SK-N-SH treated with all-trans-retinoic acid at 6 μM for 48 hours (cell line): Measurements from ENCODE around the gene ALDH18A1.

Experiments
- ATAC-seq: fragments of 200-7000 bp; cut with Tn5 transposase; 3 replicates; pipeline ENCODE4 v1.9.1; 2020; ENCODE audit warnings: mild to moderate bottlenecking, moderate library complexity
- ARNTL ChIP-seq: fragments of 450-650 bp; formaldehyde crosslinking; IDR thresholded peaks from 2 replicates; pipeline ENCODE4 v1.5.0; 2020; ENCODE audit warnings: low read depth, mild to moderate bottlenecking, moderate library complexity, borderline replicate concordance
- BACH2 ChIP-seq: fragments of 250-450 bp; sonication (Bioruptor Pico); IDR thresholded peaks from 2 replicates; pipeline ENCODE4 v1.9.0; 2021; ENCODE audit warnings: mild to moderate bottlenecking, borderline replicate concordance
- ESRRG ChIP-seq: fragments of 250-450 bp; sonication (Bioruptor Pico); IDR thresholded peaks from 2 replicates; pipeline ENCODE4 v1.6.1; 2021; ENCODE audit warnings: mild to moderate bottlenecking
- GLIS3 ChIP-seq: fragments of 250-450 bp; sonication (Bioruptor Pico); IDR thresholded peaks from 2 replicates; pipeline ENCODE4 v1.5.0; 2020; ENCODE audit warnings: mild to moderate bottlenecking, moderate library complexity
- OSR1 ChIP-seq: fragments of 250-450 bp; sonication (Bioruptor Pico); IDR thresholded peaks from 2 replicates; pipeline ENCODE4 v1.8.0; 2022; ENCODE audit warnings: moderate library complexity, mild to moderate bottlenecking, inconsistent platforms
- PPARA ChIP-seq: fragments of 250-450 bp; sonication (Bioruptor Pico); IDR thresholded peaks from 2 replicates; pipeline ENCODE4 v1.5.0; 2020; ENCODE audit warnings: mild to moderate bottlenecking, borderline replicate concordance
- RARB ChIP-seq: fragments of 250-450 bp; sonication (Bioruptor Pico); IDR thresholded peaks from 2 replicates; pipeline ENCODE4 v1.8.0; 2021; ENCODE audit warnings: mild to moderate bottlenecking, moderate library complexity
- SNAI2 ChIP-seq: fragments of 250-450 bp; sonication (Bioruptor Pico); IDR thresholded peaks from 2 replicates; pipeline ENCODE4 v1.5.0; 2020; ENCODE audit warnings: mild to moderate bottlenecking, moderate library complexity
- TCF4 ChIP-seq: fragments of 250-450 bp; sonication (Bioruptor Pico); IDR thresholded peaks from 2 replicates; pipeline ENCODE4 v1.8.0; 2021; ENCODE audit warnings: mild to moderate bottlenecking, moderate library complexity, borderline replicate concordance
- TOX ChIP-seq: fragments of 250-450 bp; sonication (Bioruptor Pico); IDR thresholded peaks from 2 replicates; pipeline ENCODE4 v1.8.0; 2021; ENCODE audit warnings: mild to moderate bottlenecking, moderate library complexity, borderline replicate concordance
- ZC3H10 ChIP-seq: fragments of 250-450 bp; sonication (Bioruptor Pico); IDR thresholded peaks from 2 replicates; pipeline ENCODE4 v1.5.1; 2021; ENCODE audit warnings: mild to moderate bottlenecking, moderate library complexity
- ZFP3 ChIP-seq: fragments of 250-450 bp; sonication (Bioruptor Pico); IDR thresholded peaks from 2 replicates; pipeline ENCODE4 v1.5.0; 2020; ENCODE audit warnings: mild to moderate bottlenecking, moderate library complexity
- ZFP30 ChIP-seq: fragments of 450-650 bp; formaldehyde crosslinking; IDR thresholded peaks from 2 replicates; pipeline ENCODE4 v1.5.0; 2022; ENCODE audit warnings: mild to moderate bottlenecking, moderate library complexity
- ZNF565 ChIP-seq: fragments of 450-650 bp; formaldehyde crosslinking; conservative IDR thresholded peaks from 2 replicates; pipeline ENCODE4 v1.5.0; 2020; ENCODE audit warnings: low read depth, mild to moderate bottlenecking, moderate library complexity
- ZNF70 ChIP-seq: fragments of 450-650 bp; formaldehyde crosslinking; IDR thresholded peaks from 2 replicates; pipeline ENCODE4 v1.5.0; 2020; ENCODE audit warnings: mild to moderate bottlenecking, moderate library complexity
- TF ChIP-seq, protein P1 (sequence below): fragments of 250-450 bp; sonication (Bioruptor Pico); IDR thresholded peaks from 2 replicates; pipeline ENCODE4 v1.5.1; 2020; ENCODE audit warnings: low read depth, mild to moderate bottlenecking, moderate library complexity
- TF ChIP-seq, protein P2 (sequence below): fragments of 250-450 bp; sonication (Bioruptor Pico); IDR thresholded peaks from 2 replicates; pipeline ENCODE4 v1.5.1; 2021; ENCODE audit warnings: mild to moderate bottlenecking, moderate library complexity
- TF ChIP-seq, protein P3 (sequence below): fragments of 250-450 bp; sonication (Bioruptor Pico); IDR thresholded peaks from 2 replicates; pipeline ENCODE4 v1.8.0; 2020; ENCODE audit warnings: mild to moderate bottlenecking, moderate library complexity, borderline replicate concordance
- TF ChIP-seq, protein P4 (sequence below): fragments of 250-450 bp; sonication (Bioruptor Pico); IDR thresholded peaks from 2 replicates; pipeline ENCODE4 v1.8.0; 2021; ENCODE audit warnings: low read depth, mild to moderate bottlenecking, moderate library complexity, borderline replicate concordance
- TF ChIP-seq, protein P5 (sequence below): fragments of 250-450 bp; sonication (Bioruptor Pico); IDR thresholded peaks from 2 replicates; pipeline ENCODE4 v1.5.0; 2020; ENCODE audit warnings: mild to moderate bottlenecking, moderate library complexity

The ALDH18A1 gene

DNA sequence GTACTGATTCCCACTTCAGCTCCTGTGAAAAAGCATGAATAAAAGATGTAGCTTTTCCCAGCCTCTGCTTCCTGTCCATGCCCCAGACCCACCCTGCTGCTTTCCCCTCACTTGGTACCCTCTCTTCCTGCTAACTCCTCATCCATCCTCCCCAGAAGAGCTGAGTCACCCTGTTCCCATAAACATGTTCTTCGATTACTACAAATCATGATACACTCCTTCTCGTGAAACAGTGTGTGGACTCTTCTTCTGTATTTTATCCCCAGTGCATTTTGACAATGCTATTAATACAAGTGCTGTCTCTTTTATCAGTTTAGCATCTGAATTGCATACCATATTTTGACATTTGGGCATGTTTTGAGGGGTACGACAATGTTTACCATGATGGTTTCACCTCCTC lies 49.6 kb downstream of the ALDH18A1 start:
- TF ChIP-seq, protein P1, sequence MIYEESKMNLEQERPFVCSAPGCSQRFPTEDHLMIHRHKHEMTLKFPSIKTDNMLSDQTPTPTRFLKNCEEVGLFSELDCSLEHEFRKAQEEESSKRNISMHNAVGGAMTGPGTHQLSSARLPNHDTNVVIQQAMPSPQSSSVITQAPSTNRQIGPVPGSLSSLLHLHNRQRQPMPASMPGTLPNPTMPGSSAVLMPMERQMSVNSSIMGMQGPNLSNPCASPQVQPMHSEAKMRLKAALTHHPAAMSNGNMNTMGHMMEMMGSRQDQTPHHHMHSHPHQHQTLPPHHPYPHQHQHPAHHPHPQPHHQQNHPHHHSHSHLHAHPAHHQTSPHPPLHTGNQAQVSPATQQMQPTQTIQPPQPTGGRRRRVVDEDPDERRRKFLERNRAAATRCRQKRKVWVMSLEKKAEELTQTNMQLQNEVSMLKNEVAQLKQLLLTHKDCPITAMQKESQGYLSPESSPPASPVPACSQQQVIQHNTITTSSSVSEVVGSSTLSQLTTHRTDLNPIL (CRISPR knock-in tag): no peak
- TF ChIP-seq TCF4 (CRISPR knock-in tag): no peak
- TF ChIP-seq, protein P2, sequence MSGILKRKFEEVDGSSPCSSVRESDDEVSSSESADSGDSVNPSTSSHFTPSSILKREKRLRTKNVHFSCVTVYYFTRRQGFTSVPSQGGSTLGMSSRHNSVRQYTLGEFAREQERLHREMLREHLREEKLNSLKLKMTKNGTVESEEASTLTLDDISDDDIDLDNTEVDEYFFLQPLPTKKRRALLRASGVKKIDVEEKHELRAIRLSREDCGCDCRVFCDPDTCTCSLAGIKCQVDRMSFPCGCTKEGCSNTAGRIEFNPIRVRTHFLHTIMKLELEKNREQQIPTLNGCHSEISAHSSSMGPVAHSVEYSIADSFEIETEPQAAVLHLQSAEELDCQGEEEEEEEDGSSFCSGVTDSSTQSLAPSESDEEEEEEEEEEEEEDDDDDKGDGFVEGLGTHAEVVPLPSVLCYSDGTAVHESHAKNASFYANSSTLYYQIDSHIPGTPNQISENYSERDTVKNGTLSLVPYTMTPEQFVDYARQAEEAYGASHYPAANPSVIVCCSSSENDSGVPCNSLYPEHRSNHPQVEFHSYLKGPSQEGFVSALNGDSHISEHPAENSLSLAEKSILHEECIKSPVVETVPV (CRISPR knock-in tag): no peak
- TF ChIP-seq, protein P3, sequence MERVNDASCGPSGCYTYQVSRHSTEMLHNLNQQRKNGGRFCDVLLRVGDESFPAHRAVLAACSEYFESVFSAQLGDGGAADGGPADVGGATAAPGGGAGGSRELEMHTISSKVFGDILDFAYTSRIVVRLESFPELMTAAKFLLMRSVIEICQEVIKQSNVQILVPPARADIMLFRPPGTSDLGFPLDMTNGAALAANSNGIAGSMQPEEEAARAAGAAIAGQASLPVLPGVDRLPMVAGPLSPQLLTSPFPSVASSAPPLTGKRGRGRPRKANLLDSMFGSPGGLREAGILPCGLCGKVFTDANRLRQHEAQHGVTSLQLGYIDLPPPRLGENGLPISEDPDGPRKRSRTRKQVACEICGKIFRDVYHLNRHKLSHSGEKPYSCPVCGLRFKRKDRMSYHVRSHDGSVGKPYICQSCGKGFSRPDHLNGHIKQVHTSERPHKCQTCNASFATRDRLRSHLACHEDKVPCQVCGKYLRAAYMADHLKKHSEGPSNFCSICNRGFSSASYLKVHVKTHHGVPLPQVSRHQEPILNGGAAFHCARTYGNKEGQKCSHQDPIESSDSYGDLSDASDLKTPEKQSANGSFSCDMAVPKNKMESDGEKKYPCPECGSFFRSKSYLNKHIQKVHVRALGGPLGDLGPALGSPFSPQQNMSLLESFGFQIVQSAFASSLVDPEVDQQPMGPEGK (CRISPR knock-in tag): no peak
- no peak for TF ChIP-seq OSR1 (CRISPR knock-in tag)
- no peak for TF ChIP-seq ZFP30 (CRISPR knock-in tag)
- no peak for TF ChIP-seq BACH2 (CRISPR knock-in tag)
- TF ChIP-seq ZNF70: no peak
- no peak for TF ChIP-seq PPARA (CRISPR knock-in tag)
- ATAC-seq: no peak

DNA sequence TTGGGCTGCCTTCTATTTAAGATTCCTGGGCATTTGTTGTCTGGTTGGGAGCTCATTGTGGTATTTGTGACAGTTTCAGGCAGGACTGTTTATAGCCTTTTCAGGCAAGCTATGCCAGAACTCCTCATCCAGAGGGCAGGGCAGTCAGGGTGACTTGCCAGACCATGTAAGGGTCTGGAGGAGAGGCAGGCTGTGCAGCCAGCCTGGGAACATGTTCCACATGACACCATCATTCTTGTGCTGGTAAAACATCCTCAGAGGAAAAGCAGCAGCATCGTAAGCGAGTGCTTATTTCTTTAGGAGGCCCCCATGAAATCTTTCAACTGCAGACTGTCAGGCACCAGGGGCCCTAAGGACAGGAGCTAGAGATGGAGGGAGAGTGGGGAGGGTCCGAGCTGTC lies 51.3 kb downstream of the ALDH18A1 start:
- ATAC-seq: no peak
- TF ChIP-seq ESRRG (CRISPR knock-in tag) (no peak), ZFP30 (CRISPR knock-in tag) (no peak), GLIS3 (no peak), RARB (CRISPR knock-in tag) (no peak)
- TF ChIP-seq, protein P1 (CRISPR knock-in tag): no peak

DNA sequence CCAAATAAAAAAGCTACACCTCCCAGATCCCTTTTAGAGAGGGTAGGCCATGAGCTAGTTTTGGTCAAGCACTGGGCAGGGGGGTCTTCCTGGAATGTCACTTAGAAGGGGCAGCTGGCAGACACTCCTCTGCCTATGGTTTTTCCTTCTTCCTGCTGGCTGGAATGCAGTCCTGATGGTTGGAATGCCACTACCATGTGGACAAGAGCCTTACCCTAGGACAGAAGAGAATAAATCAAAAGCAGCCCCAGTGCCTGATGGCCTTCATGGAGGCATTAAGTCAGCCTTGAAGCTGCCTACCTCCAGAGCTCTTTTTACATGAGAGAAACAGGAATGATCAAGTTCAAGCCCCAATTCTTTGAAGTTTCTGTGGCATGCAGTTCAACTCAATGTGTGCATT lies 51.9 kb downstream of the ALDH18A1 start:
- ATAC-seq: peak; percentile 14; the same call in 1 of the 3 replicates
- TF ChIP-seq ZFP30 (CRISPR knock-in tag) (no peak), ZC3H10 (no peak), ZFP3 (CRISPR knock-in tag) (no peak), TOX (no peak), SNAI2 (no peak), OSR1 (CRISPR knock-in tag) (no peak), PPARA (CRISPR knock-in tag) (no peak), ZNF70 (no peak), BACH2 (CRISPR knock-in tag) (no peak), ESRRG (CRISPR knock-in tag) (no peak), ZNF565 (CRISPR knock-in tag) (no peak), RARB (CRISPR knock-in tag) (no peak), ARNTL (CRISPR knock-in tag) (no peak)
- TF ChIP-seq, protein P1 (CRISPR knock-in tag): no peak
- TF ChIP-seq, protein P4, sequence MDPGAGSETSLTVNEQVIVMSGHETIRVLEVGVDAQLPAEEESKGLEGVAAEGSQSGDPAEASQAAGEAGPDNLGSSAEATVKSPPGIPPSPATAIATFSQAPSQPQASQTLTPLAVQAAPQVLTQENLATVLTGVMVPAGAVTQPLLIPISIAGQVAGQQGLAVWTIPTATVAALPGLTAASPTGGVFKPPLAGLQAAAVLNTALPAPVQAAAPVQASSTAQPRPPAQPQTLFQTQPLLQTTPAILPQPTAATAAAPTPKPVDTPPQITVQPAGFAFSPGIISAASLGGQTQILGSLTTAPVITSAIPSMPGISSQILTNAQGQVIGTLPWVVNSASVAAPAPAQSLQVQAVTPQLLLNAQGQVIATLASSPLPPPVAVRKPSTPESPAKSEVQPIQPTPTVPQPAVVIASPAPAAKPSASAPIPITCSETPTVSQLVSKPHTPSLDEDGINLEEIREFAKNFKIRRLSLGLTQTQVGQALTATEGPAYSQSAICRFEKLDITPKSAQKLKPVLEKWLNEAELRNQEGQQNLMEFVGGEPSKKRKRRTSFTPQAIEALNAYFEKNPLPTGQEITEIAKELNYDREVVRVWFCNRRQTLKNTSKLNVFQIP (CRISPR knock-in tag): no peak
- TF ChIP-seq, protein P3 (CRISPR knock-in tag): no peak
- TF ChIP-seq, protein P5, sequence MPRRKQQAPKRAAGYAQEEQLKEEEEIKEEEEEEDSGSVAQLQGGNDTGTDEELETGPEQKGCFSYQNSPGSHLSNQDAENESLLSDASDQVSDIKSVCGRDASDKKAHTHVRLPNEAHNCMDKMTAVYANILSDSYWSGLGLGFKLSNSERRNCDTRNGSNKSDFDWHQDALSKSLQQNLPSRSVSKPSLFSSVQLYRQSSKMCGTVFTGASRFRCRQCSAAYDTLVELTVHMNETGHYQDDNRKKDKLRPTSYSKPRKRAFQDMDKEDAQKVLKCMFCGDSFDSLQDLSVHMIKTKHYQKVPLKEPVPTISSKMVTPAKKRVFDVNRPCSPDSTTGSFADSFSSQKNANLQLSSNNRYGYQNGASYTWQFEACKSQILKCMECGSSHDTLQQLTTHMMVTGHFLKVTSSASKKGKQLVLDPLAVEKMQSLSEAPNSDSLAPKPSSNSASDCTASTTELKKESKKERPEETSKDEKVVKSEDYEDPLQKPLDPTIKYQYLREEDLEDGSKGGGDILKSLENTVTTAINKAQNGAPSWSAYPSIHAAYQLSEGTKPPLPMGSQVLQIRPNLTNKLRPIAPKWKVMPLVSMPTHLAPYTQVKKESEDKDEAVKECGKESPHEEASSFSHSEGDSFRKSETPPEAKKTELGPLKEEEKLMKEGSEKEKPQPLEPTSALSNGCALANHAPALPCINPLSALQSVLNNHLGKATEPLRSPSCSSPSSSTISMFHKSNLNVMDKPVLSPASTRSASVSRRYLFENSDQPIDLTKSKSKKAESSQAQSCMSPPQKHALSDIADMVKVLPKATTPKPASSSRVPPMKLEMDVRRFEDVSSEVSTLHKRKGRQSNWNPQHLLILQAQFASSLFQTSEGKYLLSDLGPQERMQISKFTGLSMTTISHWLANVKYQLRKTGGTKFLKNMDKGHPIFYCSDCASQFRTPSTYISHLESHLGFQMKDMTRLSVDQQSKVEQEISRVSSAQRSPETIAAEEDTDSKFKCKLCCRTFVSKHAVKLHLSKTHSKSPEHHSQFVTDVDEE (CRISPR knock-in tag): no peak
- TF ChIP-seq, all 23 proteins: peak for 0
